HG02840 (cell line): ENCODE results near the gene WDR4.
"Not testable (repeated sequence)": the region's sequence is repeated elsewhere in the genome, so short reads cannot be mapped to it uniquely, and the experiment has no call there.

Experiments
- ATAC-seq: cut with Tn5 transposase; IDR thresholded peaks from one replicate; pipeline ENCODE4 v1.9.1; 2021; ENCODE audit warnings: mild to moderate bottlenecking, moderate library complexity, moderate number of reproducible peaks; ENCODE audit not compliant: unreplicated experiment, low FRiP score

The WDR4 gene

DNA sequence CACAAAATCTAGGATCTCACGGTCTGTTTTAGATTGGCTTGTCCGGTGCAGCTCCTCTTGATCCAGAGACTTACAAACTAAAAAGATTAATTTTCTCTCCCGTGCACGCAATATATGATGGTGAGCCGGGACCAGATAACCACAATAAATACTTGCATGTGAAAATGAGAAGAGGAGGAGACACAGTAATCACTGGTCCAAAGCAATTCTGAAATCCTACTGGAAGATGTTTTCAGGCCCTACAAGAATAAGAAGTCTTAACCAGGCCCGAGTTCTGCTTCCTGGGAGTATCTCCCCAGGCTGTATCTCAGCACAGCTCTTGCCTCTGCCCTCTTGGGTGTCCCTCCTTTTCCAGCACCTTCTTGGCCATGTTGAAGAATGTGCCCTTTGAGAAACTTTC lies 1.0 kb upstream of the WDR4 start:
- ATAC-seq, result no peak

DNA sequence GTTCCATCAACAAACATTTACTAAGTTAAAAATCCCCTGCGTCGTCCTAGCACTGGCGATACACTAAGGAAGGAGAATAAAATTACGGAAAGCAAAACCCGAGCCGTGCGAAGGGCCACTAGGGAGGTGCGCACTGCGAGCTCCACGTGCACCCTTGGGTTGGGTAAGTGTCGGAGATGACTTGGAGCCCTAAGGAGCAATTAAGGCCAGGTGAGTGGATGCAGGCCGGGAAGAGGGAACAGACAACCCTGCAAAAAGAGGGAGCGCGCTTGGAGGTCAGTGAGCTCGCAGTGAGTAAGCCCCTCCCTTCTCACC lies 704 bp downstream of the WDR4 start:
- ATAC-seq, result peak; percentile 9

DNA sequence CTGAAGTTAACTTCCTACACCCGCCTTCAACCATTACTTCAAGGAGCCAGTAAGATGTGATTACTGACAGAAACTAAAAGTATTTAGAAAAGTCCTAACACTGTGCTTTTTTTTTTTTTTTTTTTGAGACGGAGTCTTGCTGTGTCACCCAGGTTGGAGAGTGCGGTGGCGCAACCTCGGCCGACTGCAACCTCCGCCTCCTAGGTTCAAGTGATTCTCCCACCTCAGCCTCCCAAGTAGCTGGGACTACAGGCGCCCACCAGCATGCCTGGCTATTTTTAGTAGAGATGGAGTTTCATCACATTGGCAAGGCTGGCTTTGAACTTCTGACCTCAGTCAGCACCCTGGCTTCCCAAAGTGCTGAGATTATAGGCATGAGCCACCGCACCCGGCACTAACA lies 3.5 kb downstream of the WDR4 start:
- not testable (repeated sequence) for ATAC-seq

DNA sequence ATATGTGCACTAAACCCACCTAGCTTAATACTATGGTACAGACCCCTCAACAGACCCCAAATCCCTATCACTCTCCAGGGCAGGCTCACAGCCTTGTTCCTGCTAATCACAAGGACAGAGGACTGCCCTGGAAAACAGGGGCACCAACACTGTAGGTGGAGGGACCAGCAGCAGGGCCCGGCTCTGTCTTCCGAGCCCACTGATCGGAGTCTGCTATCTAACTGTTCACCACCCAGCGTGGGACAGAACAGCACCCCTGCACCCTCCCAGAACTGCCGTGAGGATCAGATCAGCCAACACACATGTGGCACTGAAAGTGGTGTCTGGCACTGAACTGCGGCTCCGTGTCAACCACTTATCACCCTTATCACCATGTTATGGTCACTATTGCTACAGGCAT lies 6.2 kb downstream of the WDR4 start:
- ATAC-seq, result no peak

DNA sequence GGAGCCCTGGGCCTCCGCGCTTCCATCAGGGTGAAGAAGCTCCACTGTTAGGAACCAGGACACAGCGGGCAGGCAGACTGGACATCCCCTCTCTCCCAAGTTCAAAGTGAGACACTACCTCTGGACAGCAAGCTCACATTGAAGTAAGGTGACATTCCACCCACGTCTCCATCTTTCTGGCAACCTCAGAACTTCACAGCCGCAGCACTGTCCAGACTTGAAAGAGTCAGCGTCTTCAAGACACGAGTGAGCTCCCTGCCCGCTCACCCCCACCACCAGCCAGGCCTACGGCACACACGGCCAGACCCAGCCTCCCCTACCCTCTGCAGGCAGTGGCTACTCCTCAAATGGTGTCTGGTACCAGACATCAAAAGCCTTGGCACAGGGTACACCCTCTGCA lies 11.1 kb downstream of the WDR4 start:
- no peak for ATAC-seq

DNA sequence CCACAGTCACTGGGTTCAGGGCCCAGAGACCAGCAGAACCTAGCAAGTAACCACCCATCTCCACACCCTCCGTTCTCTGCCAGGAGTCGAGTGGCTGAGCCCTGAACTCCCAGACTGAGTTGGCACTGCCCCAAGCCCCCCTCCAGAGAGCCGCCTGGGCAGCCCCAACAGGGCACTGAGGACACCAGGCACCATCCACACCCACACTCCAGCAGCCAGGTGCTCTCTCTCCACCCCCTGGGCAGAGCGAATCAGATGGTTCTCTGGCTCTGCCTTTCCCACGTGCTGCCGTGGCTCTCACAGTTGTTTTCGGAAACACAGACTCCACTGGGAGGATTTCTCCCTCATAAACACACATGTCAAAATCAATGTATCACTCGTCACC lies 13.6 kb downstream of the WDR4 start:
- ATAC-seq, result no peak

DNA sequence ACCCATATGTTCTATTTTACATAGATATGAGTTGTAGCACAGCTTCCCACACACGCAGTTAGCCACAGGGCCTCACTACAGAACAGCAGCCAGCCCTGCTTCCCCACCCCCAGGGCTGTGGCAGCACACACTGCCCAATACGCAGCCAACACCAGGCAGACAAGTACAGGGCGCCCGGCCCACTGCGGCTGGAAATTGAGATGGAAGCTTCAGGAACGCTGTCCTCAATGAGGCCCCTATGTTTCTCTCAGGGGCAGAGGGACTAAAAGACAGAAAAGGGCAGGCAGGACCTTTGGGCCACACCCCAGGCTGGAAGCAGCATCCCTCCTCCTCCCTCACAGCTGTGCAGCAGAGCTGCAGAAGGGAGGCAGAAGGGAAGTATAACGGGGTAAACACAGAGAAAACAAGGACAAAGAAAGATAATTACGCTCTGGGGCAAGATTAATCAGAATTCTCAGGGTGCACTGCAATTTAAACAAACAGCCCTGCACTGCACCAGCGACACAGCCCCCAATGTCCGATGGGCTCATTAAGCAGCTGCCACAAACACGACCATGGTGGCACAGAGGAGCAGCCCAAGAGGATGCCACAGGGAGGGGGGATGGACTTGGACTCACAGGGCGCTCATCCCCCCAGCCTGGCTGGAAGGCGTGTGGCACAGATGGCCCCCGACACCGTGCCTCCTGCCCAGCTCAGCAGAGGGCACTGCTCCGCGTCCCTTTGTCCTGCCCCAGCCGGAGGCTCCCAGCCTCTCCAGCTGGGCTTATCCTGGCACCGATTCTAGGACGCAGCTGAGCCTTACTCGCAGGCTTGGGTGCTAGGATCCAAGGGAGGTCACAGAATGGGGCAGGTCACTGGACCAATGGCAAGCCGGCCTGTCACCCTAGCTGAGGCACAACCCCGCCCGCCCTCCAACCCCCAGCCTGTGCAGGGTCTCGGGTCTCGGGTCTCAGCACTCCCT lies 14.2 kb downstream of the WDR4 start:
- ATAC-seq, result no peak

DNA sequence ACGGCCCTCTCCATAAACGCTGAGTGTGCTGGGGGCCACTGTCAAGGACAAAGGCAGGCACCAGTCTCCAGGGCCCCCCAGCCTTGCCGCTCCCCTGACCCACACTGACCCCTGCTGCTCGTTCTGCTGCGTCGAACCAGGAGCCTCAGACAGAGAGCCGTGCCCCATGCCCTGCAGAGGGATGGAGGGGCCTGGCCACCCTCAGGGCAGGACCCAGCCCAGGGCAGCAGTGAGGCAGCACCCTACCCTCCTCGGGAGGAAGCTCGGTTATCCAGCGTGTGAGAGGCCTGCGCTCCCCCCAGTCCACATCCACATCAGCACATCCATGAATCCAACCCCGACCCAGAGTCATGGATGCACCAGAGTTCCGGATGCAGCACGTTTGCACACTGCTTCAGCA lies 15.1 kb downstream of the WDR4 start:
- no peak for ATAC-seq

DNA sequence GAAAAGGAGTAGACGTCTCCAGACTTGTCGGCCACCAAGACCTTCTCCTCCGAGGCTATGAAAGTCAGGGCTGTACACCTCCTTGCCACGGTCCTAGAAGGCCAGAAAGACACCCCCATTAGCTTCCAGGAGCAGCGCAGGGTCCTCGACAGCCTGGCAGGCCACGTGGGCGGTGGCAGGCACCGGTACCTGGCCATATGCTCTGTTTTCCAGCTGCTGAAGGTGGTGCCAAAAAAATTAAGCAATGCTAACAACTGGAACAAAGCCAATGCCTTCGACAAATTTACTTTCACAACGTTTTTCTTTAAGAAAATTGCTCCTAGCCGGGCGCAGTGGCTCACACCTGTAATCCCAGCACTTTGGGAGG lies 15.9 kb downstream of the WDR4 start:
- ATAC-seq, result no peak

DNA sequence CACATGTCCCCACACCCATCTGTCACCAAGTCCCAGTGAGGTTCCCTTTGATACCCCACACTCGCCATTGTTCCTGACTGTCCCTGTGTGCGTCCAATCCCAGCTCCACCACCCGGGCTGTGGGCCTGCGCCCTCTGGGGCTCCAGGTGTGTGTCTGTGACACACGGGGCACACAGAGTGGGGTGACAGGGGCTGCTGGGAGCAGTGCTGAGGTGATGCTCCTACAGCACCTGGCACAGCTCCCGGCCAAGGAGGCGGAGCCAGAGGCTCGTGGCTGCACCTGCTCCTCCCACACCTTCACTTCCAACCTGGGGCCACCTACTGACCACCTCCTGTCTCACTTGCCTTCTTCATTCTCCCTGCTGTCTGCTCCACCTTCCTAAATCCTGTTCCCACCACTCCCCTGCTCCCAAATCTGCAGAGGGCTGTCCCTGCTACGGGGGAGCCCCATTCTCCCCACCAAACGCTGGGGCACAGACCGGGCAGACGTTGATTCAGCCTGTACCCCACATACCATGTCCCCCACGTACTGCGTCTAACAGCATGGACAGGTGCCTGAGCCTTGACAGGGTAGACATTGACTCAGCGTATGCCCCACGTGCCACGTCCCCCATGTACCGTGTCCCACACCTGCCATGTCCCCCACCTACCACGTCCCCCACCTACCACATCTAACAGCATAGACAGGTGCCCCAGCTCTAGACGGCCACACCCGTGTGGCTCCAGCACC lies 16.4 kb downstream of the WDR4 start:
- no peak for ATAC-seq

DNA sequence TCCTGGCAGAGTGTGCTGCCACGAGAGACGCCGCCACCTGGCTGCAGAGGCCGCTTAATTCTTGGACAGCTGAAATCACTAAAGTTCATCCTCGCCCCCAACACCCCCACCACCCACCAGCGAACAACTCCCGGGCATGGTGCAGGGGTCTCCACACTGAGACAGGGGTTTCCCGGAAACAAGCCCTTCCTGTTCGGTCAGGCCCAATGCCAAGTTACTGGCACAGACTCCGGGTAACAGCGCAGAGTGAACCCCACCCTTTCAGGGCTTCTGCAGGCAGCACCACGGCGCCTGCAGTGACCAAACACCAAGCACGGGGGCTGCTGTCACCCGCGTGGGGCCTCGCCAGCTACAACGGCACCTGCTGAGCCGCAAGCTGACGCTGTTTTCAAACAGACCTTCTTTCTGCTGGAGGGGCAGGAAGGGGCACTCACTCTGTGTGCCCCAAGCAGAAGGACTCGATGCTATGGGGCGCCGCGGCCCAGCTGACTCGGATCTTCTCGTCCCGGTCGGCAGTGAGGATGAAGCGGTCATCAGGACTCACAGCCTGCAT lies 17.4 kb downstream of the WDR4 start:
- no peak for ATAC-seq

DNA sequence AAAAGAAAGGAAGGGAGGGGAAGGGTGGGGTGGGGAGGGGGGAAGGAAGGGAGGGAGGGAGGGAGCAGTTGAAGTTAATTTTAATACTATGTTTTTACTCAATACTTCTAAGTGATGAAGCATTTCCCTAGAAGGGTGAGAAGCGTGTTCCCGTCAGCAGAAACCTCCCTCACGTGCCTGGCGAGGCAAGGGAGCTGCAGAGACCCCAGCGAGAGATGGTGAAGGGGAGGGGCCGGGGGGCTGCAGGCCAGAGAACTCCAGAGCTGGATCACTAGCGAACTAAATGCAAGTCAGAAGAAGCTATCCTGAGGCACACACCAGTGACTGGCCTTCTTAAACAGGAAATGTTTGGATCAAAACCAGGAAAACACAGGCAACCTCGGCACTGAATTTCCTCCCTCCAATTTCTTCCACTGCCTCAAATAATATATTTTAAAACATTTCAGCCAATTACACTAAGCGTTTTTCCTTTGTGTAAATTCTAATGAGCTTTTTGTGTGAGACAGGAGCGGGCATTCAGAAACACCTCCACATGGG lies 18.0 kb downstream of the WDR4 start:
- no peak for ATAC-seq

DNA sequence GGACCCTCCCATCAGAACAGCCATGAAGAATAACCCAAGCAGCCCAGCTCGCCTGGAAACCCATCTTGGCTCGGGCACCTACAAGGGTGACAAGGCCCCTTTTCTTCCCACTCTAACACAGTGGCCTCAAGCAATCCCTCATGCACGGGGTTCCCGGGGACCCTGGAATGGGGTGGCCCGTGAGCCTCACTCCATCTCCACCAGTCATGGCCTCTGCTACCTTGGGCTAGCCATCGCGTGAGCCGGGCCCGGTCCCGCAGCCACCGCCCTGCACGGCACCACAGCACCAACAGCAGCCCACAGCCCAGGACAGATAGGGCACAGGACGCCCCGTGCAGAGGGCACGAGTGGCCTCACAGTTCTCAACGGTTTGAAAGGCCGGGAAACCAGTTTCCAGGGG lies 19.0 kb downstream of the WDR4 start:
- ATAC-seq, result no peak

DNA sequence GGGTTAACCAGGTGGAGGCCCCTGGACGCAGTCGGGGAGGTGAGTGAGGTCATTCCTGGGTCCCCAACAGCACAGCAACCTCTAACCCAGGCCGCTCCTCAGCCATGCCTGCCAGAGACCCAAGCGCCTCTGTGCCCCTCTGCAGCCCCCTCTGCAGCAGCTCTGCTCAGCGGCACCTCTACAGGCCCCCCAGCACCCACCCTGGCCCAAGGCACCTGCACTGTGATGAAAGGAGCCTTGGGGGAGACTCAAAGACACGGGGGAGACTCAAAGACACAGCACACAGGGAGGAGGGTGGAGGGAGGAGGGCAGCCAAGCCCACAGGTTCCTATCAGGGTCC lies 19.5 kb downstream of the WDR4 start:
- no peak for ATAC-seq

DNA sequence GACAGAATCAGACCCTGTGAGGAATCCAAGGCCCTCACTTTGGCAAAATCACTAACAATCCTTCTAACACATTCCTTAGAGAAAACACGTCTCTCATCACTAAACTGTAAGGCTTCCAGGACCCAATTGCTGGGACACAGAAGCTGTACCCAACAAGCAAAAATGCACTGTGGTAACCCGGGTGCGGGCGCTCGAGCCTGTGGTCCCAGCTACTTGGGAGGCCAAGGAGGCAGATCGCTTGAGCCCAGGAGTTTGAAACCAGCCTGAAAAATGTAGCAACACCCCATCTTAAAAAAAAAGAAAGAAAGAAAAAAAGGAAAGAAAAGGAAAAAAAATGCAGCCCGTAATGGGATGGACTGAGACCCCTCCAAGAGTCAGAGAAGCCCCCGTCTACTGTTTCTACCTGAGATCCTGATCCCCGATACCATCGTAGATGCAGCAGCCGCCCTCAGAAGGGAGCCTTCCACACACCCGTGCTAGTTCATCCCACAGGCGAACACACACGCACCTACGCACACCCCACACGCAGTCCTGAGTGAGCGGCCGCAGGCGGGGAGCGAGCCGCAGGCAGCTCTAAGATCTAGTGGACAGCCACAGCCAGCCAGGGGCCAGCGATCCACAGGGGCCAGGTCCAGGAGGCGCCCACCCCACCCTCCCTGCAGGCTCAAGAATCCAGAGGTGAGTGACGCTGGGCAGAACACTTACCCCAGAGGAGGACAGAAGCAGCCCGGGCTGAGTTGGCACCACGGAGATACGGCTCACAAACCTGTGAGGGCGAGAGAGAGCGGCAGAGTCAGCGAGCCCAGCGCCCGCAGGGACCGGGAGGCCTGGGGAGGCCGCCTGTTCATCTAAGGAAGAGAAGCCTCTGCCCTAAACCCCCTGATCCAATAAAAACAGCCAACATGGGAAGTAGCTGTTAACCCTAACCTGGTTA lies 20.1 kb downstream of the WDR4 start:
- no peak for ATAC-seq

DNA sequence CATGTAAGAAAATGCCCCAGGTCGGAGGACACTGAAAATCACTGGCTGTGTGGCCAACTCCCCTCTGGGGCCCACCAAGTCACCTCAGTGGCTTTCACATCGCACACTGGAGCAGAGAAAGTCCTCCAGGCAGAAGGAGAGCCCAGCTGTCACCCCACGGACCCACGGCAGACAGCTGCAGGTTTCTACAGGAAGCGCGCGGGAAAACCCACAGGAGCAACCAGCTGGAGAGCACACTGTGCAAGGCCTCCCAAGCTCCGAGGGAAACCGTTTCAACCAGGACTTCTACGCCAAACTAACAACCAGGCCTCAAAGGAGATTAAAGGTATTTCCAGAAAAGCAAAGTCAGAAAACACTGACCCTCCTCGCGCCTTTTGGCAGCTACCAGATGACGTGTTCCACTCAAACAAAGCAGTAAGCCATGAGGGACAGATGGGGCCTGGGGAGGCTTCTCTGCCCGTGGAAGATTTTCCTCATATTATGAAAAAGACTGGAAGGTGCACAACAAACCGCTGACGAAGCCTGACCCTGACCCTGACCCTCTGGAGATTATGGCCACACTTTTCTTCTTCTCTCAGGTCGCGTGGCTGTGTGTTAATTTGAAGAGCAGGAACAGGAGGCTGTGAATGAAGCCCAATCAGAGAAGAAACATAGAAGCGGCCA lies 21.0 kb downstream of the WDR4 start:
- no peak for ATAC-seq

DNA sequence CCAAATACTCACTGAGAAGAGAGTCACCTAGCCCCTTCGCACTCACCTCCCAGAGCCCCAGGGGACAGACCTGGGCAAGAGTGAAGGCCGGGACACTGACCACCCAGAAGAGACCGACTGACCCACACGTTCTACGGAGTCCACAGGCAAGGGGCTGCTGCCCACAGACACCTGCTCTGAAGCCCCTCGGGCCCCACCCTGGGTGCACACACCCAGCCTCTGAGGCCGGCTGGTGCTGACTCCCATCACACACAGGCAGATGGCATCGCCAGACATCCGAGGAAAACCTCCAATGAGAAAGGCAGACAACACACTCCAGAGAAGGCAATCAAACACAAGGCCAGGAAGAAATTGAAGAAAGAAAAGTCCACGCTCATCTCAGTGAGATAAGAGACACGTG lies 22.1 kb downstream of the WDR4 start:
- no peak for ATAC-seq

DNA sequence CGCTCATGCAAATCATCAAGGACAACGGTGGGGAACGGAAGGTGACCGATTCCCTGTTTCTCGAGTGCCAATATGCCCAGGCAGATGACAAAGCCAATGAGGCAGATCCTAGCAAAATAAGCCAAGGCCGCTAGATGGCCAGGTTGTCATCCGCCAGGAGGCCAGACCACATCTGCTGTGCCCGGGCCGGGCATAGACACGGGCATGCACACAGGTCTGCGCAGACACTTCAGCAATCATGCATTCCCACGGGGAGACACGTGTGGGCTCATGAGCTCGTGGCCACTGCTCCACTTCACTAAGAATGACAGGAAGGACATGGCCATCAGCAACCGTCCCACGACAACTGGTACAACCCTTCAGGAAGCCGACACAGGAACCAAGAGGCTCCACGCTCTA lies 23.4 kb downstream of the WDR4 start:
- no peak for ATAC-seq

DNA sequence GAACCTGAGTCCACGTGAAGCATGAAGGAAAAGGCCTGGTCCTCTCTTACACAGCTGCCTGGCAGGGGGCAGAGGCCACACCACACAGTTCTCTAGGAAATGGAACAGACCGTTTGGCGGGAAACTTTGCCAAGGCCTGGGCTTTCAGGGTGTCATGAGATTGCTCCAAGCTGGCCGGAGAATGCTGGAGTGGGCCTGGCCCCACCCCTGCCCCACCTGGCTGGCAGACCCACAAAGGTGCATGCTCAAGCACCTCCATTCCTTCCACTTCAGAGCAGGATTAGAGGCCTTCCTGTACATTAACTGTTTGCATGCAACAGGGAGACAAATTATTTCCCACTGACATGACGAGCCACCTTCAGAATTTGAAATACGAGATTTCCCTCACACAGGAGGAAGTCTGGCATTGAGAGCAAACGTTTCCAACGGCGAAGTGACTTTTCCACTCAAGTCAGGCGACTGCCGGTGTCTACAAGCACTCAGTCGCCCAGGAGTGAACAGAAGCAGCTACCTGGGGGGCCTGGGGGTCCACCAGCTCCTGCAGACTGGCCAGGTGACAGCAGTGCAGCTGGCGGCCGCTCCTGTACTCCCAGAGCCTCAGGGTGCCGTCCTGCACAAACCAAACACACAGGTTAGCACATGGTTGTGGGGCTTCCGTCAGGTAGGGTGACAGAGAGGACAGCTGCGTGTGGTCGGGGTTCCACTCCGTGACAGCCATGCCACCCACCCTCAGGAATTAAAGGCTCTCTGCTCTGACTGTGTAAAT lies 24.0 kb downstream of the WDR4 start:
- ATAC-seq, result no peak
